Embryonic facial prominence (tissue), 1 donor: ENCODE results near the gene SMIM29.
"Not testable (repeated sequence)": the region's sequence is repeated elsewhere in the genome, so short reads cannot be mapped to it uniquely, and the experiment has no call there.

Experiments used
- DNase-seq: peaks from one replicate; pipeline ENCODE4 v3.0.0-alpha.2; 2016; ENCODE audit errors: extremely low spot score

The SMIM29 gene

GRCh38 chr6:34248727-34249468 lies at the start of gene SMIM29:
Gene SMIM29, minus strand, starts transcription at chr6:34249006. Its CDS starts 1,215 bp downstream, at chr6:34247791.
- peak; percentile 89 for DNase-seq

GRCh38 chr6:34295721-34296120 lies 46.9 kb upstream of the SMIM29 start:
- no peak for DNase-seq

GRCh38 chr6:34292954-34293353 lies 44.1 kb upstream of the SMIM29 start:
- no peak for DNase-seq

- DNase-seq, result no peak
Observed at GRCh38 chr6:34289137-34289536, 40.3 kb upstream of the SMIM29 start.

- DNase-seq, result no peak
Observed at GRCh38 chr6:34288581-34288980, 39.8 kb upstream of the SMIM29 start.

- DNase-seq, result no peak
Observed at GRCh38 chr6:34285448-34286164, 36.8 kb upstream of the SMIM29 start.

- no peak for DNase-seq
Observed at GRCh38 chr6:34284563-34285447, 36.0 kb upstream of the SMIM29 start.

GRCh38 chr6:34281702-34282334 lies 33.0 kb upstream of the SMIM29 start:
- no peak for DNase-seq

GRCh38 chr6:34280216-34280615 lies 31.4 kb upstream of the SMIM29 start:
- no peak for DNase-seq

- DNase-seq, result no peak
Observed at GRCh38 chr6:34278833-34279232, 30.0 kb upstream of the SMIM29 start.

GRCh38 chr6:34277763-34278112 lies 28.9 kb upstream of the SMIM29 start:
- DNase-seq, result no peak

- DNase-seq, result no peak
Observed at GRCh38 chr6:34276881-34277762, 28.3 kb upstream of the SMIM29 start.

GRCh38 chr6:34276191-34276590 lies 27.4 kb upstream of the SMIM29 start:
- no peak for DNase-seq

GRCh38 chr6:34275128-34275804 lies 26.5 kb upstream of the SMIM29 start:
- DNase-seq, result no peak

GRCh38 chr6:34274129-34274528 lies 25.3 kb upstream of the SMIM29 start:
- no peak for DNase-seq

- no peak for DNase-seq
Observed at GRCh38 chr6:34273242-34273805, 24.5 kb upstream of the SMIM29 start.

GRCh38 chr6:34272013-34272926 lies 23.5 kb upstream of the SMIM29 start:
- DNase-seq, result no peak

GRCh38 chr6:34269658-34270341 lies 21.0 kb upstream of the SMIM29 start:
- not testable (repeated sequence) for DNase-seq
